ENCODE measurements around the gene RGS7.
"Not testable (repeated sequence)": the region's sequence is repeated elsewhere in the genome, so short reads cannot be mapped to it uniquely, and the experiment has no call there.

RGS7 gene

DNA sequence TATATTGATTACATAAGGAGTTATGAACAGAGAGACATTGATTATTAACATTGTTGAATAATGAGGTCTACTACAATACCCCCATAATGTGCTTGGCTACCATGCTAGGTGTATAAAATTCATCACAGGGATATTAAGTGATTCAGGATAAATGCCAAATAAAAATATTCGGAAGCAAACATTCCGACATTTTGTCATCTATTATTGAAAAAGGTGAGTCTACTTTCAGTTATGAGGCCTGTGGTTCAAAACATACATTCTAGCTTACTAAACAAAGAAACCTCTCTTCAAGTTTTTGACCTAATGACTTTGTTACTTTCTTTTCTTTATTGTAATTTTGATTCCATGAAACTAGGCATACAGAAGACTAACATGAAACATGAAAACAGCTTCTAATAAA, 554.7 kb downstream of the RGS7 start:
- Mint-ChIP-seq H3K27me3 (no peaks in the 10 kb centered on the region), H3K9me3 (no peaks in the 10 kb centered on the region), H3K36me3 (ENCODE audit: low read depth) (no peaks in the 10 kb centered on the region), H3K27ac (no peak overlapping the region), H3K4me3 (no peak overlapping the region), H3K4me1 (no peaks in the 10 kb centered on the region)
- no peak for DNase-seq
- no peak for ATAC-seq

DNA sequence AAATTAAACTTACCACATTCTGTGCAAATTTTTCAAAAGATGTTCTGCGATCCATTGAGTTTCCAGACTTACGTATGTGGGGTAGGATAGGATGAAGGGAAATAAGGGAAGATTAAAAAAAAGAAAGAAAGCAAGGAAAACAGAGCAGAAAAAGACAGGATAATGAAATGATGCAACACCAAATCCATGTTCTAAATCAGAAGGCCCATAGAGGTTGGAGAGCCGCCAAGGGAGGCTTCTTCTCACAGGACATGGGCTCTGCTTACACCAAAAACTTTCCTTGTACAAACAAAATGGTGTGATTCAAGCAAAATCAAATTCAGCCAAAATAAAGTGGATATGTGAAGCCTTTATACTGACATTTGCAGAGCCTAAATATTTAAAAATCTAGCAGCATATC, 555.6 kb downstream of the RGS7 start:
- Mint-ChIP-seq H3K27me3 (no peaks in the 10 kb centered on the region), H3K36me3 (ENCODE audit: low read depth) (no peaks in the 10 kb centered on the region), H3K27ac (no peak overlapping the region), H3K4me1 (no peaks in the 10 kb centered on the region), H3K9me3 (no peaks in the 10 kb centered on the region), H3K4me3 (no peak overlapping the region)
- ATAC-seq, result no peak
- DNase-seq, result no peak

DNA sequence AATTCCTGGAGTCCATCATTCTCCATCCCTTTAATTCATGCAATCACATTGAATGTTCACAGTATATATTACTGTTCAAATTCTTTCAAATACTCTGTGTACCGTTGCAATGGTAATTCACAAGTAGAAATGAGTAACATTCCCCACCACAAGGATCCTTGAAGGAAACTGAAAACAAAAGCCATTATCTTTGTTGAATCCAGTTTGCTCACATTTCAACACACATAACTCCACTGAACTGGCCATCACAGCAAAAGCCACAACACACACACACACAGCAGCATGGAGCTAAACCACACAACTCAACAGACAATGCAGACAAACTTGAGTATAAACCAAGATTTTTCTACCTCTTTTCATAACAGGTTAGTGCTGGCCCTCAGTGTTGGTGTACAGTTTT, 556.7 kb downstream of the RGS7 start:
- Mint-ChIP-seq H3K27me3 (no peaks in the 10 kb centered on the region), H3K27ac (no peak overlapping the region), H3K4me1 (no peaks in the 10 kb centered on the region), H3K4me3 (no peak overlapping the region), H3K36me3 (ENCODE audit: low read depth) (no peaks in the 10 kb centered on the region), H3K9me3 (no peaks in the 10 kb centered on the region)
- ATAC-seq, result no peak
- DNase-seq, result no peak

DNA sequence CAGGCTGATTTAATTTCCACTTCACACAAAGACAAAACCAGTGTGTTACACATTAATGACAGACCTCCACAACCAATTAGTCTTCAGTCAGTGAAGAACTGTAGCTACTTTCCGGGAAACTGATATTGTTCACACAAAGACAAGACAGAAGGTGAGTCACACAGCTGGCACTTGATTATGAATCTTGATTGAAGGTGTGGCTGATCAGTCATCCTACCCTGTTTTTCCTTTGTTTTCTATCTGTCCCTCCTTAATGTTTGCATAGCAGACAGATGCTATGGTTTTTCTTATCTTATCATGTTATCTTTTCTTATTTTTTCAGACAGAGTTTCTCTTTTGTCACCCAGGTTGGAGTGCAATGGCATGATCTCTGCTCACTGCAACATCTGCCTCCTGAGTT, 560.0 kb downstream of the RGS7 start:
- H3K36me3 Mint-ChIP-seq (ENCODE audit: low read depth), result no peaks in the 10 kb centered on the region
- H3K4me1 Mint-ChIP-seq, result no peaks in the 10 kb centered on the region
- H3K4me3 Mint-ChIP-seq, result no peak overlapping the region
- H3K27me3 Mint-ChIP-seq, result peaks cover 5% of the 10 kb centered on the region
- H3K27ac Mint-ChIP-seq, result no peak overlapping the region
- ATAC-seq (no peak), DNase-seq (no peak)
- no peaks in the 10 kb centered on the region for H3K9me3 Mint-ChIP-seq

DNA sequence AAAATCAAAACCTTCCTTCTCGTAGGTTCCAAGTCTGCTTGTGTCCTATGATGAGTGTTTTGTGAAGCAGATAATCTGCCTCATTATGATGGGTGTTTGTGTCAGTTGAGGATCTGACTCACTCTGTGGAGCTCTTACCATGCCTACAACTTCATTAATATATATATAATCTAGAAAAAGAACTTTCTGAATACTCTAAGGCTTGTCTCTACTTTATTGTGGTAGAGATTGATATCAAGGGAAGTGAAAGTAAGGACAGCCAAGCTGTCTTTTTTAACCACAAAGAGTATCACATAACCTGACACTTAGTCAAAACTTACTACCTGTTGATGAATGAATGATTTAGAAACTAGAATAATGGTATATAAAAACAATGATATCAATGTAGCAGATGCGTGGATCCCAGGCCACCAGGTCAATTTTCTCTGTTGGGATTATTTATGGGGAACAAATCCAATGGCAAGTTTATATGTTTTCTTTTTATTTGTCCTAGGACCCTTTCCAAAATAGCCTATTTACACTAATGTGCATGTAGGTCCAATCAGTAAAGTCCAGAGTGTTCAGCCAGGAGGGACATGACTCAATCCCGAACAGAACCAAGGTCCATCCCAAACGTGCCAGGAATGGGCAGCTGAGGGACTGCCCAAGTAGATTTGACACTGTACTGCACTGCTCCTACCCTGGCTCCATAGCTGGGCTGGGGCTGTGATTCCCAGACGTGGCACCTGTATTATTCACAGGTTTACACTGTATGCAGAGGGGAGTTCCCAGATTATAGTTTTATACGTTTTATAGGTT, 562.8 kb downstream of the RGS7 start:
- peak; percentile 68 for ATAC-seq
- Mint-ChIP-seq H3K27ac (no peak overlapping the region), H3K36me3 (ENCODE audit: low read depth) (no peaks in the 10 kb centered on the region), H3K4me1 (no peaks in the 10 kb centered on the region), H3K9me3 (no peaks in the 10 kb centered on the region), H3K27me3 (peaks cover 5% of the 10 kb centered on the region), H3K4me3 (no peak overlapping the region)
- no peak for DNase-seq

DNA sequence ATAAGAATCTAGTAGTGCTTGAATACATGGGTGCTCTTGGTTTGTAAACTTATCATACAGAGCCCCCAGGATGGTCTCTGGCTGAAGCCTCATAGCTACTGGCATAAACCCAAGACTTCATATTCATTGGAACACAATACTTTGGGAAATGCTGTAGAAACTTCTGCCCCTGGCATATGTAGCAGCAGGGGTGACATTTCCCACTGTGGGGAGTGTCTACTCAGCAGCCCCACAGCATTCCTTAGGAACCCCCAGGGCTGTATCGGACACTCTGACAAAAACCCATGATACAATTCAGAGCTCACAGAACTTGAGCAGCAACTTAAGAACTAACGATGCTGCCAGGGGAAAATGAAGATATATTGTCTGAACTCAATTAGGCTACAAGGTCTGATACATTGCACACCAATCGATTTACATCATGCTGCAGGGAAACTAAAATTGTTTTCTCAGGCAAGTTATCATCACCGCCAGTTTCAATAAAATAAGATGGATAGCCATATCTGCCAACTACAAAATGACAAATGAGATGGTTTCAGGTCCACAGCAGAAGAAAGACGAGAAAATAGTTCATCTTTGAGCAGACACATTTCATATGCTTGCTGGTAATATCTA, 564.0 kb downstream of the RGS7 start:
- Mint-ChIP-seq H3K4me3 (no peak overlapping the region), H3K27me3 (peaks cover 5% of the 10 kb centered on the region), H3K36me3 (ENCODE audit: low read depth) (no peaks in the 10 kb centered on the region), H3K9me3 (peaks cover 4% of the 10 kb centered on the region), H3K4me1 (no peaks in the 10 kb centered on the region), H3K27ac (no peak overlapping the region)
- ATAC-seq, result no peak
- DNase-seq, result no peak

DNA sequence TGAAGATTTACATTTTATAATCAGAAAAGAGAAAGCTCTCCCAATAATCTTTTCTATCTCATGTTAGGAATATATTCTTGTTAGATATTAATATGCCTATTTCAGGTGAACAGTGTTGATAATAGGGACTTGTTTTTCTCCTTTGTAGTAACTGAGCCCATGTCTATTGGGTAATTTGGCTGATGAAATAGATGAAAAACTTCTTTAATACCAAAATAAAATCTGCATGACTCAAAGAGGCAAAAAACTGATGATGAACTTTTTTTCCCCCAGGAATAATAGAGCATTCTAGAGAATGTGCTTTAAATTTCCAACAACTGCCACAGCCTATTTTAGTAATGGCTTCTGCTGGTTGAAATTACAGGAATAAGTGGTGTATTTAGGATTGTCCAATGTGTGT, 566.1 kb downstream of the RGS7 start:
- no peak for DNase-seq
- Mint-ChIP-seq H3K9me3 (peaks cover 4% of the 10 kb centered on the region), H3K4me1 (no peaks in the 10 kb centered on the region), H3K4me3 (no peak overlapping the region), H3K36me3 (ENCODE audit: low read depth) (no peaks in the 10 kb centered on the region), H3K27ac (no peak overlapping the region), H3K27me3 (peaks cover 5% of the 10 kb centered on the region)
- ATAC-seq, result no peak

DNA sequence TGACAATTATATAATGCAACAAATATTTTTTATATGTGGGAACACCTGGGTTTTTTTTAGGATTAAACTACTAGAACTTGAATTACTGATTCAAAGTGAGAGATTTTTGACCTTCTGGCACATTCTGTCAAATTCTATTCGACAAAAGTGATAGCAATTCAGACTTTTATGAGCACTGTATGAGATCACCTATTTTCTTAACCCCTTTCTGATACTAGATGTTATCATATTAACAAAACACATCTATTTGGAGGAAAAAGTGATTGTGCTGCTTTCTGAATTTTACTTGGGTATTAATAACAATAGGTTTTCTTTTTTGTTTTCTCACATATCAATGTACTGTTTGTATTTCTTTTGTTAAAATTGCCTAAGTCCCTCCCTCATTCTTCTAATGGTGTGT, 570.1 kb downstream of the RGS7 start:
- no peaks in the 10 kb centered on the region for H3K36me3 Mint-ChIP-seq (ENCODE audit: low read depth)
- no peaks in the 10 kb centered on the region for H3K4me1 Mint-ChIP-seq
- peaks cover 10% of the 10 kb centered on the region for H3K9me3 Mint-ChIP-seq
- ATAC-seq, result no peak
- DNase-seq, result no peak
- peaks cover 1% of the 10 kb centered on the region for H3K27me3 Mint-ChIP-seq
- H3K27ac Mint-ChIP-seq, result no peak overlapping the region
- H3K4me3 Mint-ChIP-seq, result no peak overlapping the region

DNA sequence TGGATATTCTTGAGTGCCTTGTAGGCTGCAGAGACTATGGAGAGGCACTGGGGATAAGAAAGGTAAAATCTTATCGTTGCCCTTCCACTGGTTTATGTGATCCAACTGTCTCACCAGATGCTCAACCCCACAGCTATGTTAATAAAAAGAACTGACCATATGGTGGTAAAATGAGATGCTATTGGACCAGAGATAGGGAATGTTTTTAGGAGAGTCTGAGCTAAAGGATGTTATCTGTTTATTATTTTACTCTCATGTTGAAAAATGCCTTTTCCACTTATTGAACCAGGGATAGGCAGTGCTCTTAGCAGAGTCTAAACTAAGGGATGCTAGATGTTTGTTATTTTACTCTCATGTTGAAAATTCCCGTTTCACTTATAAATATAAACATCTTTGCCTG, 572.2 kb downstream of the RGS7 start:
- peaks cover 10% of the 10 kb centered on the region for H3K9me3 Mint-ChIP-seq
- no peak overlapping the region for H3K27ac Mint-ChIP-seq
- DNase-seq (no peak), ATAC-seq (no peak)
- H3K27me3 Mint-ChIP-seq, result peaks cover 1% of the 10 kb centered on the region
- no peaks in the 10 kb centered on the region for H3K4me1 Mint-ChIP-seq
- no peak overlapping the region for H3K4me3 Mint-ChIP-seq
- no peaks in the 10 kb centered on the region for H3K36me3 Mint-ChIP-seq (ENCODE audit: low read depth)

DNA sequence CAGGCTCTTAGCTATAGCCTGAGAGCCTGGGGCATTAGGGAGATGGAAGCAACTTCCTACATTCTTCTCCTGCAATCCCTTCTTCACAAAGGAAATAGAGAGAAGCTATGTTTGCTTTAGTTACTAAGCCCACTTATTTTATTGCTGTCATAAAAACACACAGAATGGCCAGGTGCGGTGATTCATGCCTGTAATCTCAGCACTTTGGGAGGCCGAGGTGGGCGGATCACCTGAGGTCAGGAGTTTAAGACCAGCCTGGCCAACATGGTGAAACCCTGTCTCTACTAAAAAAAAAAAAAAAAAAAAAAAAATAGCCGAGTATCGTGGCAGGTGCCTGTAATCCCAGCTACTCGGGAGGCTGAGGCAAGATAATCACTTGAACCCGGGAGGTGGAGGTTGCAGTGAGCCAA, 573.3 kb downstream of the RGS7 start:
- not testable (repeated sequence) for H3K4me3 Mint-ChIP-seq; H3K27ac Mint-ChIP-seq; ATAC-seq; H3K36me3 Mint-ChIP-seq (ENCODE audit: low read depth); DNase-seq; H3K27me3 Mint-ChIP-seq; H3K4me1 Mint-ChIP-seq; H3K9me3 Mint-ChIP-seq

DNA sequence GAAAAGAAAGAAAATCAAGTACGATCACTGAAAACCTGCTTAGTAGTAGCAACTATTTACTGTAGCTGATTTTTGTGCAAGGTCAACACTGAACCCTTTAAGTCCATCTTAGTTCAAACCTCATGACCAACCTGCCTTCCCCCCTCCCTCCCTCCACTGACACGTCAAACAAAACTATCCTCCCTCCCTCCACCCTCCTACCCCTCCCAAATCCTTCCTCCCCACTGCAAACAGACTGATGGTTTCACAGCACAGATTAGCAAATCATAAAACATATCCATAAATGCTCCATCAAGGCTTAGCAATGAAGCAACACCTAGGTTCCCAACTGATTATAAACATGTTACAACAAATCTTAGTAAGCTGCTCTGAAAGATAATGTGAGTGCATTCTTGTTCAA, 580.8 kb downstream of the RGS7 start:
- no peak overlapping the region for H3K4me3 Mint-ChIP-seq
- no peak overlapping the region for H3K27ac Mint-ChIP-seq
- ATAC-seq (no peak), DNase-seq (no peak)
- no peaks in the 10 kb centered on the region for H3K9me3 Mint-ChIP-seq
- no peaks in the 10 kb centered on the region for H3K4me1 Mint-ChIP-seq
- H3K36me3 Mint-ChIP-seq (ENCODE audit: low read depth), result no peaks in the 10 kb centered on the region
- no peaks in the 10 kb centered on the region for H3K27me3 Mint-ChIP-seq

DNA sequence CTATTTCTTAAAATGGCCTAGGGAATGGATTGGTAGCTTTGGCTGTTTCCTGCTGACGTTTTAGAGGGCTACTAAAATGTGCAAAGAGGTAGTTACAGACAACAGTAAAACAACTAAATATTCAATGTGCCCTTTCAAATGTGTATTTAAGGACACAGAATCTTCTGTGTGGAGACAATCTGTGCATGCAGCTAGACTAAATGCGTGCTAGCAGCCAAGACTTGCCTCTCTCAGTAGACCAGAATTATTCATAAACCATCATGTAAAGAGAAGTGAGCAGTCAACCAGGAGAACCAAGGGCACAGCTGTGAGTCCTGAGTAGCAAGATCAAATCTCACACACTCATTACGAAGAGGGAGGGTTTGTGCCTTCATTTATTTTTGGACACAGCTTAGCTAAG, 584.9 kb downstream of the RGS7 start:
- H3K4me1 Mint-ChIP-seq, result no peaks in the 10 kb centered on the region
- no peak for DNase-seq
- H3K36me3 Mint-ChIP-seq (ENCODE audit: low read depth), result no peaks in the 10 kb centered on the region
- no peaks in the 10 kb centered on the region for H3K27me3 Mint-ChIP-seq
- ATAC-seq, result no peak
- no peak overlapping the region for H3K27ac Mint-ChIP-seq
- no peak overlapping the region for H3K4me3 Mint-ChIP-seq
- no peaks in the 10 kb centered on the region for H3K9me3 Mint-ChIP-seq

DNA sequence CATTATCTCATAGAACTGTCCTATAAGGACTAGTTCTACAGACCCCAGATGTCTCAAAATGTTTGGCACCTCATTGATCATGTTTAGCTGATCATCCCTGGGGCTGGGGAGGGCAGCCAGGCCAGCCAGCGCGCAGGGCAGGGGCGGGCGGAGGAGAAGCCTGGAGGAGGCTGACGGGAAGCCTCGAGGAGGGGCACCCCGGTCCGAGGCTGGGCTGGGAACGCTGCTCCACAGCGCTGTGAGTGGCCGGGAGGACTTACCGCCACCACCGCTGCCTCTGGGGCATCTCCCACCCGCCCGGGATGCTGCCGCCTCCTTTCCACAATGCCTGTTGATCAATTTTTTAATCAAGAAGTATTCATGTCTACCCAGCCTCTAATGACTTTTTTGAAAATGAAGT, 585.6 kb downstream of the RGS7 start:
- no peak for ATAC-seq
- H3K27ac Mint-ChIP-seq, result no peak overlapping the region
- no peak overlapping the region for H3K4me3 Mint-ChIP-seq
- H3K9me3 Mint-ChIP-seq, result no peaks in the 10 kb centered on the region
- H3K4me1 Mint-ChIP-seq, result no peaks in the 10 kb centered on the region
- H3K36me3 Mint-ChIP-seq (ENCODE audit: low read depth), result no peaks in the 10 kb centered on the region
- DNase-seq, result no peak
- no peaks in the 10 kb centered on the region for H3K27me3 Mint-ChIP-seq

DNA sequence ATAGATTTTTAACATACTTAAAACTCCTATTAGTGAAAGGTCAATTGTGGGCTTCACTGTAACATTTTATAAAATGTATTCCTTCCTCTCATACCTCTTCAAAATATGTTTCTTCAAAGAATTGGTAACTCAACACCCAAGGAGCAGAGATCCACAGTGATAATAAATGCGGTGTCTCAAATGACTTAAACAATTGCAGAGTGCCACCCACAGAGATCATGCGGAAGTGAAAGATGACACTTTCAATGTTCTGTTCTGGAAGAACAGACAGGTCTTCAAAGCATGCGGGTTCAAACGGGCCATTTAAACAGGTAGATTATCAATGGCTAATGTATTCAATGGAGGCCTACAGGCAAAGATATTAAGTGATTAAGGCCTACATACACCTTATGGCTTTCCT, 588.0 kb downstream of the RGS7 start:
- ATAC-seq, result no peak
- Mint-ChIP-seq H3K36me3 (ENCODE audit: low read depth) (no peaks in the 10 kb centered on the region), H3K4me3 (no peak overlapping the region), H3K9me3 (no peaks in the 10 kb centered on the region), H3K27ac (no peak overlapping the region), H3K4me1 (no peaks in the 10 kb centered on the region), H3K27me3 (no peaks in the 10 kb centered on the region)
- no peak for DNase-seq

DNA sequence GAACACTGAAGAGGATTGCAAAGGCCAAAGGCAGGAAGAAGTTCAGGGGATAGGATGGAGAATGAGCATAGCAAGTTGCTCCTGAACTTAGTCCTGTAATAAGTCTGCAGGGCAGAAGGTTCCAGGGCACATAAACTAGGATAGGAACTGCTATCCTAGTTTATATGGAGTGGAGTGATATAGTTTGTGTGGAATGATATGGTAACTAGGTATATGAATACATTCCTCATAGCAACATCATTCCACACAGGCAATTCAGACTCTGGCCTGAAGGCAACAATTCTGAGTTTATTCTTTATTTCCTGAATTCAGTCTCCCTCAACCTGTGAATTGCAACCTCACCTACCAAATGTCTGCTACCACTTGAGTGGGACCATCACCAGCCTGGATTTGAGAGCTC, 590.2 kb downstream of the RGS7 start:
- DNase-seq, result no peak
- Mint-ChIP-seq H3K4me3 (no peak overlapping the region), H3K9me3 (no peaks in the 10 kb centered on the region), H3K27me3 (no peaks in the 10 kb centered on the region), H3K4me1 (no peaks in the 10 kb centered on the region), H3K27ac (no peak overlapping the region), H3K36me3 (ENCODE audit: low read depth) (no peaks in the 10 kb centered on the region)
- ATAC-seq, result no peak

Data from activated naive CD8-positive, alpha-beta T cell treated with anti-CD3 and anti-CD28 coated beads, Interleukin-2, amount 50 U/mL, for 24 hours (primary cell).